GM12891 (cell line): ENCODE data around the gene DNM2.
"Not testable (repeated sequence)": the region's sequence is repeated elsewhere in the genome, so short reads cannot be mapped to it uniquely, and the experiment has no call there.

Source experiments
- DNase-seq: peaks from one replicate; pipeline ENCODE4 v3.0.0; 2011; ENCODE audit warnings: low spot score; ENCODE audit not compliant: insufficient read length
- FAIRE-seq: peaks from 2 replicates; lab custom pipeline; 2011; peaks lifted over from hg19 to GRCh38; lab: Jason Lieb, UNC
- PAX5 ChIP-seq: IDR thresholded peaks from 2 replicates; pipeline ENCODE4 v1.6.1; 2011; ENCODE audit warnings: low read length, moderate library complexity, mild to moderate bottlenecking; ENCODE audit not compliant: insufficient read depth, severe bottlenecking
- POLR2A ChIP-seq: IDR thresholded peaks from 2 replicates; pipeline ENCODE4 v1.6.1; 2011; ENCODE audit warnings: low read depth, low read length, control low read depth
- POLR2AphosphoS5 ChIP-seq: IDR thresholded peaks from 2 replicates; pipeline ENCODE4 v1.6.1; 2011; ENCODE audit warnings: low read depth, low read length, control low read depth
- POU2F2 ChIP-seq: IDR thresholded peaks from 2 replicates; pipeline ENCODE4 v1.6.1; 2011; ENCODE audit warnings: low read depth, mild to moderate bottlenecking, control low read depth, low read length, moderate library complexity
- SPI1 ChIP-seq: IDR thresholded peaks from 2 replicates; pipeline ENCODE4 v1.6.1; 2011; ENCODE audit warnings: low read depth, low read length, control low read depth
- TAF1 ChIP-seq: IDR thresholded peaks from 2 replicates; pipeline ENCODE4 v1.6.1; 2011; ENCODE audit warnings: low read depth, low read length, control low read depth

The DNM2 gene

GRCh38 chr19:10742476-10742875, 24.6 kb downstream of the DNM2 start:
- no peak for TF ChIP-seq PAX5
- no peak for TF ChIP-seq POLR2AphosphoS5
- no peak for TF ChIP-seq TAF1
- TF ChIP-seq POU2F2: no peak
- no peak for TF ChIP-seq SPI1
- TF ChIP-seq POLR2A: no peak
- DNase-seq: no peak
- no peak for FAIRE-seq

- TF ChIP-seq POLR2A (no peak), SPI1 (no peak), PAX5 (no peak), POLR2AphosphoS5 (no peak)
- no peak for FAIRE-seq
- DNase-seq: no peak
These were observed 26.4 kb downstream of the DNM2 start for GRCh38 chr19:10744253-10744798.

- FAIRE-seq: no peak
- no peak for DNase-seq
- TF ChIP-seq PAX5 (no peak), SPI1 (no peak), POLR2AphosphoS5 (no peak), TAF1 (no peak), POLR2A (no peak), POU2F2 (no peak)
These were observed 27.0 kb downstream of the DNM2 start for GRCh38 chr19:10744801-10745293.

GRCh38 chr19:10746437-10746836, 28.6 kb downstream of the DNM2 start:
- DNase-seq, FAIRE-seq: not testable (repeated sequence)

- DNase-seq: no peak
- no peak for TF ChIP-seq PAX5
- TF ChIP-seq POLR2AphosphoS5: no peak
- TF ChIP-seq POLR2A: no peak
- no peak for TF ChIP-seq TAF1
- TF ChIP-seq POU2F2: no peak
- no peak for TF ChIP-seq SPI1
- no peak for FAIRE-seq
These were observed 29.4 kb downstream of the DNM2 start for GRCh38 chr19:10747271-10747670.

- FAIRE-seq: no peak
These were observed 29.8 kb downstream of the DNM2 start for GRCh38 chr19:10747674-10748073.

GRCh38 chr19:10748195-10748926, 30.5 kb downstream of the DNM2 start:
- TF ChIP-seq POLR2AphosphoS5: no peak
- TF ChIP-seq TAF1: no peak
- TF ChIP-seq PAX5: no peak
- no peak for TF ChIP-seq POLR2A
- no peak for TF ChIP-seq SPI1
- no peak for TF ChIP-seq POU2F2
- DNase-seq (no peak), FAIRE-seq (no peak)

More at GRCh38 chr19:10747674-10748073, 29.8 kb downstream of the DNM2 start:
- DNase-seq: no peak
- TF ChIP-seq TAF1 (no peak), POLR2AphosphoS5 (no peak), POLR2A (no peak), POU2F2 (no peak), SPI1 (no peak), PAX5 (no peak)

- no peak for FAIRE-seq
- no peak for DNase-seq
These were observed 31.1 kb downstream of the DNM2 start for GRCh38 chr19:10748927-10749434.

GRCh38 chr19:10749435-10750384, 31.8 kb downstream of the DNM2 start:
- TF ChIP-seq POU2F2 (no peak), POLR2AphosphoS5 (no peak), POLR2A (no peak), PAX5 (no peak), TAF1 (no peak), SPI1 (no peak)
- FAIRE-seq: no peak
- no peak for DNase-seq

More at GRCh38 chr19:10748927-10749434, 31.1 kb downstream of the DNM2 start:
- no peak for TF ChIP-seq SPI1
- TF ChIP-seq POLR2A: no peak
- no peak for TF ChIP-seq PAX5
- no peak for TF ChIP-seq TAF1
- TF ChIP-seq POLR2AphosphoS5: no peak
- TF ChIP-seq POU2F2: no peak
